Natural killer cell (primary cell): Measurements from ENCODE around the gene RGS19. TPM values are rescaled to one million over a fixed set of nuclear protein-coding genes. Genes with fewer than 3 reads are reported as not detected.
A peak's percentile ranks its signal among the peaks of the same experiment; 100 is the strongest.

ENCODE experiments used
- ATAC-seq, 3 donors: fragments of 150-1000 bp in 2 of 3; fragments of 200-7000 bp in 1 of 3; cut with Tn5 transposase; 1 replicate in 1 of 3; 2 replicates in 2 of 3; pipeline ENCODE4 v1.10.0; 2021; ENCODE audit warnings: mild to moderate bottlenecking in 2 of 3, moderate library complexity in 2 of 3
- DNase-seq, 2 donors: peaks; one replicate each; pipeline versions ENCODE4 v3.0.0 to v3.0.0-alpha.2; 2013 to 2021; ENCODE audit warnings: mixed read lengths in 1 of 2
- H3K27ac ChIP-seq: one replicate; pipeline ENCODE4 v1.5.1; 2013; ENCODE audit warnings: mild to moderate bottlenecking, low read length
- H3K27me3 ChIP-seq: one replicate; pipeline ENCODE4 v1.6.1; 2013; ENCODE audit warnings: low read length; ENCODE audit not compliant: control insufficient read depth, insufficient read depth
- H3K36me3 ChIP-seq: one replicate; pipeline ENCODE4 v1.6.1; 2013; ENCODE audit warnings: low read length; ENCODE audit not compliant: control insufficient read depth, insufficient read depth
- H3K4me1 ChIP-seq: one replicate; pipeline ENCODE4 v1.6.1; 2013; ENCODE audit warnings: low read length; ENCODE audit not compliant: control insufficient read depth, insufficient read depth
- H3K4me3 ChIP-seq: one replicate; pipeline ENCODE4 v1.5.1; 2013; ENCODE audit warnings: low read length
- H3K9me3 ChIP-seq: one replicate; pipeline ENCODE4 v1.6.1; 2013; ENCODE audit warnings: low read length; ENCODE audit not compliant: control insufficient read depth, insufficient read depth
- H3K27ac Mint-ChIP-seq, 2 donors: one replicate each; pipeline ENCODE4 v1.8.0; 2022; ENCODE audit warnings: mild to moderate bottlenecking in 2 of 2, mixed read lengths in 2 of 2, moderate library complexity in 1 of 2
- H3K27me3 Mint-ChIP-seq, 2 donors: one replicate each; pipeline ENCODE4 v1.8.0; 2022; ENCODE audit warnings: low read depth in 2 of 2, mixed read lengths in 2 of 2
- H3K36me3 Mint-ChIP-seq: one replicate; pipeline ENCODE4 v1.8.0; 2022; ENCODE audit warnings: mixed read lengths
- H3K4me1 Mint-ChIP-seq, 2 donors: one replicate each; pipeline ENCODE4 v1.8.0; 2022; ENCODE audit warnings: mixed read lengths in 2 of 2
- H3K4me3 Mint-ChIP-seq: one replicate; pipeline ENCODE4 v1.8.0; 2022; ENCODE audit warnings: mild to moderate bottlenecking, moderate library complexity, mixed read lengths
- H3K9me3 Mint-ChIP-seq, 2 donors: one replicate each; pipeline ENCODE4 v1.8.0; 2022; ENCODE audit warnings: mixed read lengths in 2 of 2
- WGBS: methylation state at CpG from one replicate; pipeline ENCODE4 v1.1.7; 2013; ENCODE audit warnings: missing lambda C conversion rate; ENCODE audit not compliant: insufficient coverage; 5-methylcytosine and 5-hydroxymethylcytosine counted together
- intact Hi-C: fragments of 100-400 bp; cut with micrococcal nuclease; formaldehyde crosslinking; loops from one replicate; pipeline ENCODE4 v1.14.2; 2022
- total RNA-seq, 4 donors: library from RNA; stranded (reverse); fragments of 120-200 nt in 1 of 4; gene quantifications; one replicate each; pipeline versions ENCODE4 v1.2.3 to v1.2.4, GENCODE V29; 2013 to 2022
- TF ChIP-seq, protein P1 (sequence below): fragments of 200-600 bp; IDR thresholded peaks from one replicate; pipeline ENCODE4 v1.8.0; 2022; ENCODE audit warnings: antibody characterized with exemption

RGS19 gene
- total RNA-seq, 3 donors from 2014 or later (not counting 1 experiment from before 2014, with no cell fraction given) = 61.9 to 76.4 (median 68.2) TPM

DNA sequence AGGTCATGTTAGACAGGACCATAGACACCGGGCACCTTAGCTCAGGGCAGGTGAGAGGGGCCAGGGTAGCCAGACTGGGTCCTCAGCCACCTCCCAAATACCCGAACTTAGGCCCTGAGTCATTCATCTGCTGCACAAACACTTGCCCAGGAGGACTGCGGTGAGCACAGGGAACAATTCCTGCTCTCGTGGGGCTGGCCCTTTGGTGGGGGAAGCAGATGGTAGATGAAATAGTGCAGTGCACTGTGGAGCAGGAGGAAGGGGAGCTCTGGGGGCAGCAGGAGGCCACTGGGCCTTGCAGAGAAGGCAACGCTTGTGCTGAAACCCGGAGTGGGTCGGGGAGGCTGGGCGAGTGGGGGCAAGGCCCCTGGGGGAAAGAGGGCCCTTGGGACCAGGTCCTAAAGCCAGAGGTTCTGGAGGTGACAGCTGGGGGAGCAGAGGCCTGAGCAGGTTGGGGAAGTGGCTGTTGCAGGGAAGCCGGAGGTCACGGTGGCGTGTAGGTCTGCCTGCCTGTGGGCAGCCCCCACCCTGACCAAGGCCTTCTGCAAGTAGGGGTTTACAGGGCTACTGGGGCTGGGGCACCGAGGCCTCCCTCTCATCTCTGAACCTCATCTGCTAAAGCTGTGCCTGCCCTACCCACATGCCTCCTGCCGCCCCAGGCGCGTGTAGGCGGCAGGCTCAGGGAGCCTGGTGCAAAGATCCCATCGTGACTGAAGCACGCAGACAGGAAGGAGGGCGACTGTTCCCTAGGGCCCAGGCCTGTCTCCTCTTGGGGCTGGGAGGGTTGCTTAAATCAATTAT, 32.7 kb upstream of the RGS19 start:
- Mint-ChIP-seq H3K4me1 (peaks cover 0 to 7% of the 10 kb centered on the region in 2 donors), H3K27ac (no peak overlapping the region), H3K9me3 (no peaks in the 10 kb centered on the region), H3K4me3 (no peak overlapping the region), H3K27me3 (no peaks in the 10 kb centered on the region), H3K36me3 (no peaks in the 10 kb centered on the region)
- intact Hi-C loops = no loop called here
- DNase-seq (no peak), ATAC-seq (no peak)
- Histone ChIP-seq H3K27me3 (no peaks in the 10 kb centered on the region), H3K4me3 (no peak overlapping the region), H3K4me1 (peaks cover 10% of the 10 kb centered on the region), H3K27ac (no peak overlapping the region), H3K36me3 (no peaks in the 10 kb centered on the region), H3K9me3 (no peaks in the 10 kb centered on the region)
- TF ChIP-seq, protein P1, sequence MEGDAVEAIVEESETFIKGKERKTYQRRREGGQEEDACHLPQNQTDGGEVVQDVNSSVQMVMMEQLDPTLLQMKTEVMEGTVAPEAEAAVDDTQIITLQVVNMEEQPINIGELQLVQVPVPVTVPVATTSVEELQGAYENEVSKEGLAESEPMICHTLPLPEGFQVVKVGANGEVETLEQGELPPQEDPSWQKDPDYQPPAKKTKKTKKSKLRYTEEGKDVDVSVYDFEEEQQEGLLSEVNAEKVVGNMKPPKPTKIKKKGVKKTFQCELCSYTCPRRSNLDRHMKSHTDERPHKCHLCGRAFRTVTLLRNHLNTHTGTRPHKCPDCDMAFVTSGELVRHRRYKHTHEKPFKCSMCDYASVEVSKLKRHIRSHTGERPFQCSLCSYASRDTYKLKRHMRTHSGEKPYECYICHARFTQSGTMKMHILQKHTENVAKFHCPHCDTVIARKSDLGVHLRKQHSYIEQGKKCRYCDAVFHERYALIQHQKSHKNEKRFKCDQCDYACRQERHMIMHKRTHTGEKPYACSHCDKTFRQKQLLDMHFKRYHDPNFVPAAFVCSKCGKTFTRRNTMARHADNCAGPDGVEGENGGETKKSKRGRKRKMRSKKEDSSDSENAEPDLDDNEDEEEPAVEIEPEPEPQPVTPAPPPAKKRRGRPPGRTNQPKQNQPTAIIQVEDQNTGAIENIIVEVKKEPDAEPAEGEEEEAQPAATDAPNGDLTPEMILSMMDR = no peak
- 38% methylated on average over 19 of the region's 19 CpGs for WGBS

DNA sequence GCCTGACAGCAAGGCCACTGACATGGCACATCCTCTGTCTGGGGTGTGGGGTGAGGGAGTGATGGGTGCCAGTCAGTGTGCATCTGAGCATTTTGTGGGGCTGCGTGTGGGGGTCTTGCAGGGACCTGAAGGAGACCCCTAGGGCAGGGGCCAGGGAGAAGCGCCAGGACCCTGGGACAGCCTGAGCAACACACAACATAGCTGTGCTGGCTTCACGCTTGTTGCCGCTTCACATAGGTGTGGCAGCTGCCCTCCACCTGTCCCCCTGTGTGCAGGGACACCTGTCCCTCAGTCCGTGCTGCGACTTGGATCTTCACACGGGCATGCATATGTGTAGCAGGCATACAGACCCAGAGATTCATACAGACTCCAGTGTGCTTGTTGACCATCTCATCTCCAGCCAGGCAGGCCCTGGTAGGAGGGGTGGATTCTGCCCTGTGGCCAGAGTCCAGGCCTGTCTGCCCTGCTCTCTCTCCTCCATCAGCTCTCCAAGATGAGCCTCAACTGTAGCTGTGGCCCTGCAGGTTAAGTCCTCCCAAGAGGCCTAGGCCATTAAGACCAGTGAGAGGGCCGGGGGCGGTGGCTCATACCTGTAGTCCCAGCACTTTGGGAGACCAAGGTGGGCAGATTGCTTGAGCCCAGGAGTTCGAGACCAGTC, 31.2 kb upstream of the RGS19 start:
- H3K27ac Mint-ChIP-seq = no peak overlapping the region
- no peaks in the 10 kb centered on the region for H3K36me3 Mint-ChIP-seq
- TF ChIP-seq, protein P1 = no peak
- H3K36me3 ChIP-seq = no peaks in the 10 kb centered on the region
- WGBS = 89% methylated on average over 10 of the region's 10 CpGs
- no peaks in the 10 kb centered on the region for H3K27me3 ChIP-seq
- H3K9me3 Mint-ChIP-seq = no peaks in the 10 kb centered on the region
- H3K4me1 Mint-ChIP-seq = peaks cover 0 to 11% of the 10 kb centered on the region in 2 donors
- peaks cover 10% of the 10 kb centered on the region for H3K4me1 ChIP-seq
- no peak overlapping the region for H3K4me3 ChIP-seq
- no peak overlapping the region for H3K27ac ChIP-seq
- intact Hi-C loops = no loop called here
- no peaks in the 10 kb centered on the region for H3K9me3 ChIP-seq
- no peak for DNase-seq
- no peak overlapping the region for H3K4me3 Mint-ChIP-seq
- no peak for ATAC-seq
- H3K27me3 Mint-ChIP-seq = peaks cover 0 to 6% of the 10 kb centered on the region in 2 donors

GRCh38 chr20:64109831-64110391, 30.6 kb upstream of the RGS19 start:
- 75% methylated on average over 16 of the region's 16 CpGs for WGBS
- Mint-ChIP-seq H3K9me3 (no peaks in the 10 kb centered on the region), H3K27ac (no peak overlapping the region), H3K4me1 (peaks cover 0 to 11% of the 10 kb centered on the region in 2 donors), H3K4me3 (no peak overlapping the region), H3K27me3 (peaks cover 0 to 6% of the 10 kb centered on the region in 2 donors), H3K36me3 (no peaks in the 10 kb centered on the region)
- no peak overlapping the region for H3K4me3 ChIP-seq
- DNase-seq = peak in 1 of 2 donors; percentile 7
- no peaks in the 10 kb centered on the region for H3K27me3 ChIP-seq
- no peak overlapping the region for H3K27ac ChIP-seq
- no peaks in the 10 kb centered on the region for H3K9me3 ChIP-seq
- intact Hi-C loops = no loop called here
- no peaks in the 10 kb centered on the region for H3K36me3 ChIP-seq
- ATAC-seq = no peak
- TF ChIP-seq, protein P1 = no peak
- peaks cover 10% of the 10 kb centered on the region for H3K4me1 ChIP-seq
